HepG2 (cell line): ENCODE results near the gene FAM110D. TPM values are rescaled to one million over a fixed set of nuclear protein-coding genes. Genes with fewer than 3 reads are reported as not detected.

Experiments used
- NPAS2 ChIP-seq: sonication (generic); formaldehyde crosslinking; IDR thresholded peaks from 2 replicates; pipeline ENCODE4 v1.8.0; 2022; ENCODE audit warnings: mild to moderate bottlenecking, missing genetic modification reagents, borderline replicate concordance
- PITX1 ChIP-seq: sonication (generic); formaldehyde crosslinking; IDR thresholded peaks from 2 replicates; pipeline ENCODE4 v1.5.1; 2020; ENCODE audit warnings: mild to moderate bottlenecking, missing genetic modification reagents
- STAT5B ChIP-seq: sonication (generic); formaldehyde crosslinking; IDR thresholded peaks from 2 replicates; pipeline ENCODE4 v1.4.0; 2020; ENCODE audit warnings: missing genetic modification reagents
- XBP1 ChIP-seq: sonication (generic); formaldehyde crosslinking; IDR thresholded peaks from 2 replicates; pipeline ENCODE4 v1.5.0; 2020; ENCODE audit warnings: missing genetic modification reagents
- ZNF354B ChIP-seq: sonication (generic); formaldehyde crosslinking; IDR thresholded peaks from 2 replicates; pipeline ENCODE4 v1.8.0; 2022; ENCODE audit warnings: mild to moderate bottlenecking, missing genetic modification reagents
- ZNF44 ChIP-seq: sonication (generic); formaldehyde crosslinking; IDR thresholded peaks from 2 replicates; pipeline ENCODE4 v1.5.1; 2020; ENCODE audit warnings: mild to moderate bottlenecking, missing genetic modification reagents
- ZNF563 ChIP-seq: sonication (generic); formaldehyde crosslinking; IDR thresholded peaks from 2 replicates; pipeline ENCODE4 v1.8.0; 2022; ENCODE audit warnings: mild to moderate bottlenecking, moderate library complexity, missing genetic modification reagents
- ZNF605 ChIP-seq: sonication (generic); formaldehyde crosslinking; IDR thresholded peaks from 2 replicates; pipeline ENCODE4 v1.8.0; 2022; ENCODE audit warnings: mild to moderate bottlenecking, missing genetic modification reagents
- polyA plus RNA-seq, 8 experiments: library from polyadenylated mRNA; depleted of rRNA in 3 of 8; stranded (reverse) in 7 of 8; unstranded in 1 of 8; fragments of >200 nt; fragmentation: Illumina TruSeq in 4 of 8; extraction: Trizol in 4 of 8; gene quantifications; 2 replicates each; pipeline versions ENCODE4 v1.2.1 to v1.2.3, GENCODE V29; 2011 to 2016; ENCODE audit warnings: low read depth in 4 of 8, missing spikeins in 1 of 8, mixed read lengths in 1 of 8; ENCODE audit not compliant: insufficient read depth in 1 of 8
- total RNA-seq, 5 experiments: library from RNA; depleted of rRNA; stranded (reverse); fragments of >200 nt; fragmentation: Illumina TruSeq; extraction: Trizol; gene quantifications; 2 replicates each; pipeline ENCODE4 v1.2.3, GENCODE V29; 2016; ENCODE audit warnings: low read depth in 1 of 5
- TF ChIP-seq, protein P1 (sequence below): sonication (generic); formaldehyde crosslinking; IDR thresholded peaks from 2 replicates; pipeline ENCODE4 v1.5.0; 2020; ENCODE audit warnings: mild to moderate bottlenecking, missing genetic modification reagents, borderline replicate concordance
- TF ChIP-seq, protein P2 (sequence below): sonication (generic); formaldehyde crosslinking; IDR thresholded peaks from 2 replicates; pipeline ENCODE4 v1.5.1; 2020; ENCODE audit warnings: missing genetic modification reagents, mild to moderate bottlenecking, borderline replicate concordance
- TF ChIP-seq, protein P3 (sequence below): sonication (generic); formaldehyde crosslinking; IDR thresholded peaks from 2 replicates; pipeline ENCODE4 v1.4.0; 2020; ENCODE audit warnings: missing genetic modification reagents
- TF ChIP-seq, protein P4 (sequence below): sonication (generic); formaldehyde crosslinking; IDR thresholded peaks from 2 replicates; pipeline ENCODE4 v1.4.0; 2020; ENCODE audit warnings: missing genetic modification reagents, borderline replicate concordance
- TF ChIP-seq, protein P5 (sequence below): sonication (generic); formaldehyde crosslinking; IDR thresholded peaks from 2 replicates; pipeline ENCODE4 v1.5.1; 2020; ENCODE audit warnings: missing genetic modification reagents, mild to moderate bottlenecking, borderline replicate concordance
- TF ChIP-seq, protein P6 (sequence below): sonication (generic); formaldehyde crosslinking; IDR thresholded peaks from 2 replicates; pipeline ENCODE4 v1.5.0; 2020; ENCODE audit warnings: mild to moderate bottlenecking, missing genetic modification reagents
- TF ChIP-seq, protein P7 (sequence below): sonication (generic); formaldehyde crosslinking; IDR thresholded peaks from 2 replicates; pipeline ENCODE4 v1.8.0; 2022; ENCODE audit warnings: mild to moderate bottlenecking, missing genetic modification reagents, borderline replicate concordance

Gene FAM110D
- total and polyA plus RNA-seq, 2 of the 13 experiments (the other 11 are each of a cell fraction or from before 2014, with no cell fraction given), result not detected

DNA sequence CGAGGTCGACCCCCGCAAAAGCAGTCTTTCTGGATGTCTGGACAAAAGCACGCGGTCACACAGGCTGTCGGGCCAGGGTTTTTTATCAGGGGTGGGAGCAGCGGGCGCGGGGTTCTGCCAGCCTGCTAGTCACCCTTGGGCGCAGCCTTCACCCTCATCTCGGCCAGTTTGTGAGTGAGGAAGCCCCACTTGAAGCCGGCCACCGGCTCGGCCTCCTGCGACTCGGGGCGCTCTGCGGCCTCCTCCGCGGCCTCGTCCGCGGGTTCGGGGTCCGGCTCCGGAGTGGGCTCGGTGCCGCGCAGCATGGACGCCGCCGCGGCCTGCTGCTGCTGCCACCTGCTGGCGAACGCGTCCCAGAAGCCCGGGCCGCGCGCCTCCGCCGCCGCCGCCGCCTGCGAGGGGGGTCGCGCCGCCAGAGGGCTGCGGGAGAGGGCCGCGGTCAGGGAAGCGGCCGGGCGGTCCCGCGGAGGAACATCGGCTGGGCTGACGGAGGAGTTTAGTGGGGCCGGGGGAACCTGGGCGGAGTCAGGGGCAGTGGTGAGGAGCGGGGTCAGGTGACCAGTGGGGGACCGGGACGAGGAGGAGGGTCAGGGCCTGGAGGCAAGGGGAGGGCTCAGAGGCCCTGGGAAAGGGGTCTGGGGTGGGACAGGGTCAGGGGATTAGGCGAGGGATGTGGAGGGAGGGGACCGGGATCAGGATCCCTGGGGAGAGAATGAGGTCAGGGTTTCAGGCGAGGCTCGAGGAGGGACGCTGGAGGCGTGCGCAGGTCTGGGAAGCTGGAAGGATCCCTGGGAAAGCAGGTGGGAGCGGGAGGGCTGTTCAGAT is 5.4 kb downstream of the FAM110D start (continued):
- TF ChIP-seq, protein P1, sequence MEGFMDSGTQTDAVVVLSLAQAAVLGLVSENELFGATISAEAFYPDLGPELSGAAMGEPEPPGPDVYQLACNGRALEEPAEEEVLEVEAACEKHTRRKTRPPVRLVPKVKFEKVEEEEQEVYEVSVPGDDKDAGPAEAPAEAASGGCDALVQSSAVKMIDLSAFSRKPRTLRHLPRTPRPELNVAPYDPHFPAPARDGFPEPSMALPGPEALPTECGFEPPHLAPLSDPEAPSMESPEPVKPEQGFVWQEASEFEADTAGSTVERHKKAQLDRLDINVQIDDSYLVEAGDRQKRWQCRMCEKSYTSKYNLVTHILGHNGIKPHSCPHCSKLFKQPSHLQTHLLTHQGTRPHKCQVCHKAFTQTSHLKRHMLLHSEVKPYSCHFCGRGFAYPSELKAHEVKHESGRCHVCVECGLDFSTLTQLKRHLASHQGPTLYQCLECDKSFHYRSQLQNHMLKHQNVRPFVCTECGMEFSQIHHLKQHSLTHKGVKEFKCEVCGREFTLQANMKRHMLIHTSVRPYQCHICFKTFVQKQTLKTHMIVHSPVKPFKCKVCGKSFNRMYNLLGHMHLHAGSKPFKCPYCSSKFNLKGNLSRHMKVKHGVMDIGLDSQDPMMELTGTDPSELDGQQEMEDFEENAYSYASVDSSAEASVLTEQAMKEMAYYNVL (CRISPR knock-in tag), result 0 out of 2 replicates have a peak, but pooled peaks have one; percentile 25
- no peak for TF ChIP-seq ZNF44
- TF ChIP-seq, protein P2, sequence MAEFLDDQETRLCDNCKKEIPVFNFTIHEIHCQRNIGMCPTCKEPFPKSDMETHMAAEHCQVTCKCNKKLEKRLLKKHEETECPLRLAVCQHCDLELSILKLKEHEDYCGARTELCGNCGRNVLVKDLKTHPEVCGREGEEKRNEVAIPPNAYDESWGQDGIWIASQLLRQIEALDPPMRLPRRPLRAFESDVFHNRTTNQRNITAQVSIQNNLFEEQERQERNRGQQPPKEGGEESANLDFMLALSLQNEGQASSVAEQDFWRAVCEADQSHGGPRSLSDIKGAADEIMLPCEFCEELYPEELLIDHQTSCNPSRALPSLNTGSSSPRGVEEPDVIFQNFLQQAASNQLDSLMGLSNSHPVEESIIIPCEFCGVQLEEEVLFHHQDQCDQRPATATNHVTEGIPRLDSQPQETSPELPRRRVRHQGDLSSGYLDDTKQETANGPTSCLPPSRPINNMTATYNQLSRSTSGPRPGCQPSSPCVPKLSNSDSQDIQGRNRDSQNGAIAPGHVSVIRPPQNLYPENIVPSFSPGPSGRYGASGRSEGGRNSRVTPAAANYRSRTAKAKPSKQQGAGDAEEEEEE (CRISPR knock-in tag), result no peak
- no peak for TF ChIP-seq XBP1 (CRISPR knock-in tag)
- TF ChIP-seq NPAS2, result no peak
- TF ChIP-seq, protein P3, sequence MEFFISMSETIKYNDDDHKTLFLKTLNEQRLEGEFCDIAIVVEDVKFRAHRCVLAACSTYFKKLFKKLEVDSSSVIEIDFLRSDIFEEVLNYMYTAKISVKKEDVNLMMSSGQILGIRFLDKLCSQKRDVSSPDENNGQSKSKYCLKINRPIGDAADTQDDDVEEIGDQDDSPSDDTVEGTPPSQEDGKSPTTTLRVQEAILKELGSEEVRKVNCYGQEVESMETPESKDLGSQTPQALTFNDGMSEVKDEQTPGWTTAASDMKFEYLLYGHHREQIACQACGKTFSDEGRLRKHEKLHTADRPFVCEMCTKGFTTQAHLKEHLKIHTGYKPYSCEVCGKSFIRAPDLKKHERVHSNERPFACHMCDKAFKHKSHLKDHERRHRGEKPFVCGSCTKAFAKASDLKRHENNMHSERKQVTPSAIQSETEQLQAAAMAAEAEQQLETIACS (CRISPR knock-in tag), result peak; percentile 73
- no peak for TF ChIP-seq ZNF605 (CRISPR knock-in tag)
- TF ChIP-seq, protein P4, sequence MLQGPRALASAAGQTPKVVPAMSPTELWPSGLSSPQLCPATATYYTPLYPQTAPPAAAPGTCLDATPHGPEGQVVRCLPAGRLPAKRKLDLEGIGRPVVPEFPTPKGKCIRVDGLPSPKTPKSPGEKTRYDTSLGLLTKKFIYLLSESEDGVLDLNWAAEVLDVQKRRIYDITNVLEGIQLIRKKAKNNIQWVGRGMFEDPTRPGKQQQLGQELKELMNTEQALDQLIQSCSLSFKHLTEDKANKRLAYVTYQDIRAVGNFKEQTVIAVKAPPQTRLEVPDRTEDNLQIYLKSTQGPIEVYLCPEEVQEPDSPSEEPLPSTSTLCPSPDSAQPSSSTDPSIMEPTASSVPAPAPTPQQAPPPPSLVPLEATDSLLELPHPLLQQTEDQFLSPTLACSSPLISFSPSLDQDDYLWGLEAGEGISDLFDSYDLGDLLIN (CRISPR knock-in tag), result no peak
- TF ChIP-seq ZNF563, result peak; percentile 28; the same call in 1 of the 2 replicates
- TF ChIP-seq, protein P5, sequence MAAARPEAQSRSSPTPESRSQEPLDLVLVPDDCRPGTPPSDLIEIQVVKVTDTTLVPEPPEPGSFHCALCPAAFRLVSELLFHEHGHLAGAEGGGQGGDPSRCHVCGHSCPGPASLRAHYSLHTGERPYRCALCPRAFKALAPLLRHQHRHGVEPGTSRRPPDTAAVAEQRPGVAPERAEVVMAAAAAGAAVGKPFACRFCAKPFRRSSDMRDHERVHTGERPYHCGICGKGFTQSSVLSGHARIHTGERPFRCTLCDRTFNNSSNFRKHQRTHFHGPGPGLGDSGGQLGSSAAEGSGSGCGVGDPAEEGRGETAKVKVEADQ (CRISPR knock-in tag), result 0 out of 2 replicates have a peak, but pooled peaks have one; percentile 20
- 0 out of 2 replicates have a peak, but pooled peaks have one; percentile 28 for TF ChIP-seq PITX1
- TF ChIP-seq, protein P6, sequence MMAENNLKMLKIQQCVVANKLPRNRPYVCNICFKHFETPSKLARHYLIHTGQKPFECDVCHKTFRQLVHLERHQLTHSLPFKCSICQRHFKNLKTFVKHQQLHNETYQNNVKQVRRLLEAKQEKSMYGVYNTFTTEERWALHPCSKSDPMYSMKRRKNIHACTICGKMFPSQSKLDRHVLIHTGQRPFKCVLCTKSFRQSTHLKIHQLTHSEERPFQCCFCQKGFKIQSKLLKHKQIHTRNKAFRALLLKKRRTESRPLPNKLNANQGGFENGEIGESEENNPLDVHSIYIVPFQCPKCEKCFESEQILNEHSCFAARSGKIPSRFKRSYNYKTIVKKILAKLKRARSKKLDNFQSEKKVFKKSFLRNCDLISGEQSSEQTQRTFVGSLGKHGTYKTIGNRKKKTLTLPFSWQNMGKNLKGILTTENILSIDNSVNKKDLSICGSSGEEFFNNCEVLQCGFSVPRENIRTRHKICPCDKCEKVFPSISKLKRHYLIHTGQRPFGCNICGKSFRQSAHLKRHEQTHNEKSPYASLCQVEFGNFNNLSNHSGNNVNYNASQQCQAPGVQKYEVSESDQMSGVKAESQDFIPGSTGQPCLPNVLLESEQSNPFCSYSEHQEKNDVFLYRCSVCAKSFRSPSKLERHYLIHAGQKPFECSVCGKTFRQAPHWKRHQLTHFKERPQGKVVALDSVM (CRISPR knock-in tag), result peak; percentile 69; the same call in 1 of the 2 replicates
- TF ChIP-seq STAT5B (CRISPR knock-in tag), result no peak
- TF ChIP-seq ZNF354B (CRISPR knock-in tag), result no peak
- TF ChIP-seq, protein P7, sequence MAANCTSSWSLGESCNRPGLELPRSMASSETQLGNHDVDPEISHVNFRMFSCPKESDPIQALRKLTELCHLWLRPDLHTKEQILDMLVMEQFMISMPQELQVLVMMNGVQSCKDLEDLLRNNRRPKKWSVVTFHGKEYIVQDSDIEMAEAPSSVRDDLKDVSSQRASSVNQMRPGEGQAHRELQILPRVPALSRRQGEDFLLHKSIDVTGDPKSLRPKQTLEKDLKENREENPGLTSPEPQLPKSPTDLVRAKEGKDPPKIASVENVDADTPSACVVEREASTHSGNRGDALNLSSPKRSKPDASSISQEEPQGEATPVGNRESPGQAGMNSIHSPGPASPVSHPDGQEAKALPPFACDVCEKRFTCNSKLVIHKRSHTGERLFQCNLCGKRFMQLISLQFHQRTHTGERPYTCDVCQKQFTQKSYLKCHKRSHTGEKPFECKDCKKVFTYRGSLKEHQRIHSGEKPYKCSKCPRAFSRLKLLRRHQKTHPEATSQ (CRISPR knock-in tag), result no peak
